Measurements from ENCODE around the gene MLKL. TPM values are rescaled to one million over a fixed set of nuclear protein-coding genes. Genes with fewer than 3 reads are reported as not detected.

The MLKL gene
- total RNA-seq, 4 donors from 2014 or later = 1.9 to 4.8 (median 3.8) TPM

GRCh38 chr16:74623839-74624235, 76.8 kb downstream of the MLKL start:
- no peak overlapping the region for H3K4me3 ChIP-seq (ENCODE audit: low read depth, poor library complexity, severe bottlenecking)
- intact Hi-C loops (cut with DNase I; ENCODE audit: low total_unique reads) = no loop called here
- TF ChIP-seq CTCF (IDR thresholded peaks at IDR 0.05) (no peak), POLR2A (IDR thresholded peaks at IDR 0.05) (no peak)
- WGBS, 2 donors = 69 to 77% methylated on average over 6 of the region's 6 CpGs
- DNase-seq (ENCODE audit: low spot score in 2 of 2) = peak in 1 of 2 donors; percentile 71

GRCh38 chr16:74623214-74623838, 77.3 kb downstream of the MLKL start:
- DNase-seq (ENCODE audit: low spot score in 2 of 2) = peak in 1 of 2 donors; percentile 40
- H3K4me3 ChIP-seq (ENCODE audit: low read depth, poor library complexity, severe bottlenecking) = no peak overlapping the region
- TF ChIP-seq CTCF (IDR thresholded peaks at IDR 0.05) (no peak), POLR2A (IDR thresholded peaks at IDR 0.05) (no peak)
- intact Hi-C loops (cut with DNase I; ENCODE audit: low total_unique reads) = no loop called here
- 24 to 29% methylated on average over 4 of the region's 4 CpGs for WGBS, 2 donors

- DNase-seq (ENCODE audit: low spot score in 2 of 2) = peak in 1 of 2 donors; percentile 39
- no peak overlapping the region for H3K4me3 ChIP-seq (ENCODE audit: low read depth, poor library complexity, severe bottlenecking)
- intact Hi-C loops (cut with DNase I; ENCODE audit: low total_unique reads) = no loop called here
- TF ChIP-seq CTCF (IDR thresholded peaks at IDR 0.05) (no peak), POLR2A (IDR thresholded peaks at IDR 0.05) (no peak)
- 94 to 95% methylated on average over 4 of the region's 4 CpGs for WGBS, 2 donors
Observed at GRCh38 chr16:74622005-74622404, 78.7 kb downstream of the MLKL start.

Other genes starting within 250 kb of the MLKL start
- 100 to 1,000 TPM in 2 of 4 donors, 10 to 100 TPM in 2; 64.7 to 113 (median 92.5) TPM for gene GLG1, start 93.7 kb downstream of the MLKL start, total RNA-seq
- gene RFWD3, start 34.0 kb downstream of the MLKL start, total RNA-seq = 10 to 100 TPM; 20.3 to 33.5 (median 23.0) TPM
- gene FA2H, start 74.0 kb upstream of the MLKL start, total RNA-seq = 10 to 100 TPM in 1 of 4 donors, 1 to 10 TPM in 3; 4.5 to 13.7 (median 7.7) TPM

Measured in lower leg skin (tissue), 4 donors.